Measurements from ENCODE around the gene AXIN1.
"Not testable (repeated sequence)": the region's sequence is repeated elsewhere in the genome, so short reads cannot be mapped to it uniquely, and the experiment has no call there.

Gene AXIN1

GRCh38 chr16:370443-370842 is 17.9 kb upstream of the AXIN1 start, which contains the start of gene MRPL28:
MRPL28 (minus strand) TSS chr16:370538; CDS start chr16:370218, 320 bp downstream.
- DNase-seq, result peak; percentile 65 to 90

GRCh38 chr16:369866-370436 is 17.4 kb upstream of the AXIN1 start:
- DNase-seq, result no peak

DNA sequence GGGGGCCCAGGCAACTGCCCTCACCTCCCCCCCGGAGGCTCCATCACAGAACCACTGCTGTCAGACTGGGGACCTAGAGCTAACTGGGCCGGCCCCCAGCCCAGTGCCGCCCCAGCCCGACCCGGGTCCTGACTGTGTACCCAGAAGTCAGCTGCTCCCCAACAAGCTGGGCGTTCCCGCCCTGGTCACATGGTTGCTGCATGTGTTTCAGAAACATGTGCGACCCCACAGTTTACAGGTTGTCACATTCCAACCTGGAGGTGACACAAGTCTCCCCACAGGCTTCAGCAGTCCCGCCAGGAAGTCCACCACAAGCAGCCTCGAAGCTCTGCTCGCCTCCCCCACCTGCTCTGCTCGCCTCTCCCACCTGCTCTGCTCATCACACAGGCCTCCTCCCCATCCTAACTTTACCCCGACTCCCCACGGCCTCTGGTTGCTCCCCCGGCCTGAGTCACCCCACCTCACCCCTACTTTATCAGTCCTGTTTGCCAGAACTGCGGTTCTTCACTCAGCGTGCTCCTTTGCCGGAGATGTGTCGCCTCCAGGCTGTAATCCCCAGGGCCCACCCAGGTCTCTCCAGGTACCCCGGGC is 16.8 kb upstream of the AXIN1 start:
- no peak for DNase-seq

DNA sequence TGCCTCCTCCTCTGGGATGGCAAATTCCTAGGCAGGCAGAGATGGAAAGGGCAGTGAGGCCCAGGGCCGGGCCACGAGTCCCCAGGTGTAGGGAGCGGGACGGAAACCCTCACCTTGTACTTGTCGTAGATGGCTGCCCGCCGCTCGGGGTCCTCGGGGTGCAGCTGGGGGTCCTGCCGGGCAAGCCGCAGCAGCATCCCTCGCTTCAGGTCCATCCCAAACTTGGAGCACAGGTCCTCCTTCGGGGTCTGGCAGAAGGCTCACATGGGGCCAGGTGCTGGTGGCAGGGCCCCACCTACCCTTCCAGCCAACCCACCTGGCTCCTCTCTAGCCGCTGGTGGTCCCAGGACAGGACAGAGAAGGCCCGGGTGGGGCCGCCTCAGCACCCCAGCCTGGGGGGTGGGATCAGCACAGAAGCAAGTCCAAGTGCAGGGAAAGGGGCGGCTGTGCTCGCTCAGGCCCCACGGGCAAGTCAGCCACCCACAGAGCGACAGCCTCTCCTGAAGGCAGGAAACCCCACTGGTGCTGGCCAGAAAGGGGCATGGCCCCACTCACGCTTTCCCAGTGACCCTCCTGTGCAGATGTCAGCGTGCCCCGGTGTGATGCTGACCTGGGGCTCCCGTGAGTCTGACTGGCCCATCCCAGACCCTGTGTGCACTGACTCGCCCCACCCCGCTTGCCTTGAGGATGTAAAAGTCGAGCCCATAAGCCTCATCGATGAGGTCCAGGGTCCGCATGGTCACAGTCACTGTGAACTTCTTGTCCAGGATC is 16.1 kb upstream of the AXIN1 start:
- no peak for DNase-seq

GRCh38 chr16:367333-367903 is 14.9 kb upstream of the AXIN1 start:
- DNase-seq, result no peak

- DNase-seq, result no peak
Measured at GRCh38 chr16:366476-366875, 14.0 kb upstream of the AXIN1 start.

- DNase-seq, result no peak
Measured at GRCh38 chr16:364595-365491, 12.3 kb upstream of the AXIN1 start.

GRCh38 chr16:363766-364490 is 11.4 kb upstream of the AXIN1 start:
- DNase-seq, result no peak

- DNase-seq, result no peak
Measured at GRCh38 chr16:363110-363765, 10.7 kb upstream of the AXIN1 start.

DNA sequence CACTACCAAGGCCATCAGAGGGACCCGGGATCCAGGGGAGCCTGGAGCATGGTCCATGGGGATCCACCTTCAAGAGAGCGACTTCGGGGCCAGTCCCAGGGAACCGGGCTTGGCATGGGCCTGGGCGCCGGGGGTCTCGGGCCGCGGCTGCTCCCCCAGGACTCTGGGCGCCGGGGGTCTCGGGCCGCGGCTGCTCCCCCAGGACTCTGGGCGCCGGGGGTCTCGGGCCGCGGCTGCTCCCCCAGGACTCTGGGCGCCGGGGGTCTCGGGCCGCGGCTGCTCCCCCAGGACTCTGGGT is 10.1 kb upstream of the AXIN1 start:
- DNase-seq, result not testable (repeated sequence)

DNA sequence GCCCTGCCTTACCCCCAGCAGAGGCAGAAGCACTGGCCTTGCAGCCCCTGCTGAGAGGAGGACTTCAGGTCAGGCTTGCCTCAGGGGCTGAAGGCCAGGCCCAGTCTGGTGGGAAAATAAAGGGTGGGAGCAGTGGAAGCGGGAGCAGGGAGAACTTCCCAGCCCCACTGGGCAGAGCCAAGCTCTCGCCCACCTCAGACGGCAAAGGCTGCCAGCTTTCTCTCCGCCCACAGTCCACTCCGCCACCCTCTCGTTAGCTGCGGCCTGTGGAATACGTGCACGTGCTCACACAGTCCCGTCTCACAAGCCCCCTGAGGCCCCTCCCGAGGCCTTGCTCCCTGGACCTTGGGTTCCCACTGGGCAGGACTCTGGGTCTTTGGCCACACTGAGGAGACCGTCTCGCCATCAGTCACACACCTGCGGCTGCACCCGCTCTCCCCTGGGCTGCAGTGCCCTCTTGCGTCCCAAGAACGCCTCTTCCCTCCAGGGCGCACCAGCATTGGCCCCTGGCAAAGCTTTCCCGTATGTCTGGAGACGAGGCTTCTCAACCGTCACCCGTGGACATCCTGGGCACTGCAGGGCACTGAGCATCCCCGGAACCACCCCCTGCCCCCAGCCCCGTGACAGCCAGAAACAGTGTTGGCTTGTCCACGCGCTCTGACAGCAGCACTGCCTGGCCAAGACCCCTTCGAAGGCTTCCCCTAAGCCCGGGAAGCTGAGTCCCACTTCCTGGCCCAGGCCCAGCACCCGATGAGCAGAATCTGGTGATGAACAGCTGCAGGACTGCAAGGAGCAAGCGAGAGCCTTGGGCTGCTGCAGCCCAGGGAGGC is 9.6 kb upstream of the AXIN1 start:
- peak in 1 of 2 donors; percentile 57 for DNase-seq

DNA sequence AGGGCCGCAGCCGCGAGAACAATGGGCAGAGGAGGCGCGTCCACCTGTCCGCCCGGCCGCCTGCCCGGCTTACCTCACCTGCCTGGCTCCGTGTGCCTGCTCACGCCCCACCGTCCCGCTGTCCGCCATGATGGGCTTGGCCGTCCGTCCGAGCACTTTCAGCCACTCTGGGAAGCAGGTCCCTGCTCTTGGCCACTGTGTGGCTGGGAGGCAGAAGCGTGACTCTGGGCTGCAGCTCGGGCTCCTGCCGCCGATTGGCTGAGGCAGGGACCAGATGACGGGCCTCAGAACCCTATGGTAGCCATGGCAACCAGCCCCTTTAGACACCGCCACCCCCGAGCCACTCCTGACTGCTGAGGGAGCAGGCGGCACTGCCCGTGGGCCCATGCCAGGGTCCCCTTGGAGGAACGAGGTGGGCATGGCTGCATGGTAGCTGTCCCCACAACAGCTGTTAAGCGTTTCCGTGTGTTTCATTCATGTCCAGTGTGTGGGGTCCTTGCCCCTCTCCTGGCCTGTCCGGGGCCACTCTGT is 8.9 kb upstream of the AXIN1 start:
- no peak for DNase-seq

DNA sequence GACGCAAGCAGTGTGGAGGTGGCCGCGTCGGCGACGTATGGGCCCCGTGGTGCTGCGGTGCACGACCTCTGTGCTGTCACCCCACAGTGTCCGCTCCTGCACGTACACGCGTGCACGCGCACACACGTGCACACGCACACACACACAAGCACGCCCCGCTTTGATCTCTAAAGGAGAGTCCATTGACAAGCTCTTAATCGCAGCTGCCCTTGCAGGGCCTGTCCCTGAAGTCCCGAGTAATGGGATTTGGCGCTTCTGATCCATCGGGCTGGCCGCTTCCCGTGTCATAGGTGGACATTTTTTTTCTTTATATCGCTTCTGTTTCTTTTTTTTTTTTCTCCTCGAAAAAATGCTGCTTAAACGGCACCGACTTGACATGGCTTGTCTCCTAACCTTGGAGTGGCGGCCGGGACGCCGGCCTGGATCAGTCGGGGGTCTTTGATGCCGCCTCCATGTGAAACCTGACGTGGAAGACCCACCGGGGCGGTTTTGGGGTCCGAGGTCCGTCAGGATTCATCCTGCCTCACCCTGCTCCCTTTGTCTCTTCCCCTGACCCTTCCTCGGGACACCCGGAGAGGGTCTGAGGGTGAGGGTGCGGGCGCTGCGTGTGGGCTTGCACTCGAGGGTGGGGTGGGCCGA is 8.3 kb upstream of the AXIN1 start:
- no peak for DNase-seq

DNA sequence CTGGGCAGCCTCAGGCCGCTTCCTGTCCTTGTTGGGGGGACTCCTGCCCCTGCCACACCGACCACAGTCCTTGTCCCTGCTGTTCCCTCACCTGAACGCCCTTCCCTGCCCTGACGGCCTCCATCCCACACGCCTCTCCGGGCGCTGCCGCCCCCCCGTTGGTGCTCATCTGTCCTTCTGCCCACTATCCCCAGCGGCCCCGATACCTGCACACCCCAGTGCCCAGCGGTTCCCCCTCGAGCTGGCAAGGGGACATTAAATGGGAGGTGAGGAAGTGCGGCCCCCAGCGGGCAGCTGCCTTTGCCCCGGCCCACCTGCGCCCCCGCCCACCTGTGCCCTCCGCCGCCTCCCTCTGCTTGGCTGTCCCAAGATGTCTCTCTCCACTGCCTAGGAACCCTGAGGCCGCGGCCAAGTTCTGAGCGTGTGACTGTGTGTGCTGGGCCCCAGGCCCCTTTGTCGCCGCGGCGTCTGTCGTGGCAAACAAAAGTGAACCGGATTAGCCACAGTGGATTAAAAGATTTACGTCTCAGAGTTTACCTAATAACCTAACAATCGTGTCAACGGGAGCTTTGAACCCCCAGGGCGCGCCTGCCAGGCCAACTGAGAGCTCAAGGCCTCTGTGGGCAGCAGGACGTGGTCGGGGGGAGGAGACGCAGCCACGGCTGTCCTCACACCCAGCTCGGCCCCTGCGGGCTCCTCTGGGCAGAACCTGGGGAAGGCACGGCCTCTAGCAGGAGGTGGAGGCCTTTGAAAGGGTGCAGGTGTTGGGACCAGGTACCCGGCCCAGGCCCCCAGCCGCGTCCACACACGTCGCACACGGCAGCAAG is 7.6 kb upstream of the AXIN1 start:
- DNase-seq, result no peak

- DNase-seq, result no peak
Measured at GRCh38 chr16:359067-359763, 6.7 kb upstream of the AXIN1 start.

- DNase-seq, result no peak
Measured at GRCh38 chr16:356741-357140, 4.2 kb upstream of the AXIN1 start.

DNA sequence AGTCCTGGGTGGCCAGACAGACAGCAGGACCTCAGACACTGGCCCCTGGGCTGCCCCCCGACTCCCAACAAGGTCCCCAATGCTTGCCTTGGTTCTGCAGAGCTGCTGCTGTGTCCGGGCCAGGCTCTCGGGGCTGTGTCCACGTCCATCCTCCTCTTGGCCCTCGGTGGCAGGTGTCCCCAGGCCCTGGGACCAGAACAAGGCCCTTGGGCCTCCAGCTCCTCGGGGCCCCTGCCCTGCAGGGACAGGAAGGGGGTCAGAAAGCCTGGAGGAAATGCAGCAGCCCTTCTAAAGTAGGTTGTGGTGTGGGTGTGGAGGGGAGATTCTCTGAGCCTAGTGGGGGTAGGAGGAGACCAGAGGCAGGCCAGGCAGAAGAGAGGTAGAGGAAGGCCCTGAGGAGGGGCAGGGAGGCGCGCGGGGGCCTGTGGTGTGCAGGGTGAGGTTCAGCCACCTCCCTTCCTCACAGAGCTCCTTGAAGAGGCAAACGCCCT is 2.5 kb upstream of the AXIN1 start:
- no peak for DNase-seq

GRCh38 chr16:354291-354881 is 1.9 kb upstream of the AXIN1 start:
- DNase-seq, result no peak
